Posterior vena cava (tissue), 2 donors: ENCODE data around the gene DEFB125. TPM values are rescaled to one million over a fixed set of nuclear protein-coding genes. Genes with fewer than 3 reads are reported as not detected.

Experiments used
- DNase-seq: peaks from one replicate; pipeline ENCODE4 v3.0.0-alpha.2; 2020; ENCODE audit warnings: low spot score
- intact Hi-C, 2 donors: fragments of 100-400 bp; cut with DNase I; formaldehyde crosslinking; loops; one replicate each; pipeline versions ENCODE4 v1.14.1 to v1.14.2; 2022 to 2023
- total RNA-seq, 2 donors: library from RNA; stranded (reverse); fragmentation: NEBNext Ultra II Directional; extraction: Animal tissue kit (Norgen Biotek cat#: 25700); gene quantifications; one replicate each; pipeline ENCODE4 v1.2.1, GENCODE V29; 2021
- donor health status: DM: yes; HTN: yes; CAD: no.
- donor health status: DM: yes; HTN: yes; CAD: no.

DEFB125 gene
- total RNA-seq, 2 donors from 2014 or later, result not detected

DNA sequence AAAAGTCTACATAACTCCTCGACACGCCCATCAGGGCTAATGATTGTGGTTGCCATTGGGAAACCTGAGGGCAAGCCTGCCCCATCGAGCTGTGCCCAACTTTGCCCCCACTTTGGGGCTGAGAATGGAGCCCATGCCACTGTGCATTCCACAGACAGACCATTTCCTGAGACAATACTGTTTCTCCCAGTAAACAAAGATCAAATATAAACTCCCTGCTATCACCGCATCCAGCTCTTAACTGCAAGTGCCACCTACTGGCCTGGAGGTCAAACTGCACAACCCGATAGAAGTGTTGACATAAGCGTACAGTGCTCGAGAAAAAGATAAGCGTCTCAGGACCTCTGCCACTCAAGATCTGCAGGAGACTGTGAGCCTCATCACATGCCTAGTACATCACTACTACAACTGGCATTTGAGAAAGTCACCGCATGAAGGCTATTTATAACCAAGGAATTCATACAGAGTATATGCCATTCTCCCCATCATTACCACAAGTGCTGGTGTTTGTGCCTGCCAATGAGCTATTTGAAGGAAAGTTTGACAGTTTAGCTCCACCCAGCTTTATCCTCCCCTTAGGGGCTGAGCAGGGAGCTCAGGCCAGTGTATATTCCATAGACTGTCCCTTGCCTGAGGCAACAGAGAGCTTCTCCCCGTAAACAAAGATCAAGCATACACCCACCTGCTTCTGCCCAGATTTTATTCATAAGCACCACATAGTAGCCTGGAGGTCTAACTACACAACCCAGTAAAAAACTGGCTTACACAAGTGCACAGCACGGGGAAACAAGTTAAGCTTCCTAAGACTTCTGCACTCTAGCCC lies 50.4 kb downstream of the DEFB125 start:
- intact Hi-C loops, result no loop called here
- no peak for DNase-seq

DNA sequence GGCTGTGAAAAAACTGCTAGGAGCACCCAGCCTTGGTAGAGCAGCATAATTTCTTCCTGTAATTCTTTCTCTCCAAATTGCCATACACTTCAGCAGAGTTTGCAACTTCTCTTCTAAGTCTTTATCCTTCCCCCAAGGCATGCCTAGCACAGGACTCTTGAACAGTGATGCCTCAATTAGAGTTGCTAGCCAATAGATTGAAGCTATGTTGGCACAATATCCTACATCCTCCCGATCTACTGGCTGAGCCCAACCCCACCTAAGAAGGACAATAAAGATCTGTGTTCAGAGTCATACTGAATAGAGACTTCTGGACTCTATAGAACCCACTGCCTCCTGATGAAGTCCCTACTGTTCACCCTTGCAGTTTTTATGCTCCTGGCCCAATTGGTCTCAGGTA lies 54.8 kb downstream of the DEFB125 start, which contains the start of gene DEFB126:
Gene DEFB126 (plus strand): TSS at position 301 of the 400 bp plus-strand sequence. CDS start 39 bp downstream, at position 340.
- DNase-seq, result no peak
- intact Hi-C loops, result no loop called here

DNA sequence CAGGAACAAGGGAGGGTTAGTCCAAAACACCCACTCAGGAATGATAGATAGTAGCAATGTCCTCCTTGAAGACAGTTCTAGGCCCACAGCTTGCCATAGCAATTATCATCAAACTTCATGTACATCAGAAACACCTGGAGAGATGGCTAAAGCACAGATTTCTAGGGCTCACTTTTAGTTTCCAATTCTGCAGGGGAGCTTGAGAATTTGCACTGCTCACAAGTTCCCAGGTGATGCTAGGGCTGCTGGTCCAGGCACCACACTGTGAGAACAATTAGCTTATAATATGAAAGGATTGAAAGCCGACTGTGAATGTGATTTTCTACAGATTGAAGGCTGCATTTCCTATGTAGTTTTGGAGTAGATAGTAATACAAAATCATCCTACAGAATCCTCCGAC lies 58.4 kb downstream of the DEFB125 start:
- intact Hi-C loops, result no loop called here
- no peak for DNase-seq

Other genes with a start within 250 kb of the DEFB125 start
- not detected for gene DEFB126, start 54.9 kb downstream of the DEFB125 start, total RNA-seq
- gene DEFB127, start 69.8 kb downstream of the DEFB125 start, total RNA-seq, result not detected
- not detected for gene DEFB128, start 102.0 kb downstream of the DEFB125 start, total RNA-seq
- gene DEFB129, start 139.6 kb downstream of the DEFB125 start, total RNA-seq, result not detected
- not detected for gene DEFB132, start 170.1 kb downstream of the DEFB125 start, total RNA-seq
- 1 to 10 TPM; 4.3 to 4.5 TPM for gene C20orf96, start 203.1 kb downstream of the DEFB125 start, total RNA-seq
- 10 to 100 TPM; 10.1 to 10.9 TPM for gene ZCCHC3, start 209.9 kb downstream of the DEFB125 start, total RNA-seq
- 1 to 10 TPM; 6.6 to 9.5 TPM for gene SOX12, start 237.9 kb downstream of the DEFB125 start, total RNA-seq